ENCODE measurements around the gene PLD1. TPM values are rescaled to one million over a fixed set of nuclear protein-coding genes. Genes with fewer than 3 reads are reported as not detected.

PLD1 gene
- total and polyA plus RNA-seq, 10 of the 15 experiments (the other 5 are each of a cell fraction or from before 2014, with no cell fraction given), result 2.9 to 108 (median 3.6) TPM

GRCh38 chr3:171769461-171769860 lies 40.8 kb downstream of the PLD1 start:
- intact Hi-C loops (cut with micrococcal nuclease; ENCODE audit: unreplicated experiment), result loop anchor here (10.0 kb wide), 1 partner anchor 725 kb away; no protein-coding TSS in a partner anchor
- ATAC-seq (no peak), DNase-seq (ENCODE audit: low read depth, low spot score) (no peak), FAIRE-seq (no peak)
- Histone ChIP-seq H3K36me3 (ENCODE audit: control insufficient read depth in 2 of 2, insufficient read depth in 2 of 2, low read length in 1 of 2) (no peaks in the 10 kb centered on the region), H3K27ac (ENCODE audit: control insufficient read depth, insufficient read depth) (peak overlapping the region; percentile 4), H3K4me1 (ENCODE audit: control insufficient read depth, insufficient read depth, low read length) (no peaks in the 10 kb centered on the region), H3K27me3 (replicated peaks in 1 of 2; ENCODE audit: control insufficient read depth in 2 of 2, insufficient read depth in 2 of 2, low read length in 1 of 2) (no peaks in the 10 kb centered on the region), H4K20me1 (ENCODE audit: control insufficient read depth, insufficient read depth) (no peaks in the 10 kb centered on the region; the same call in 1 of the 2 replicates), H3K4me3 (peak overlapping the region; percentile 23; the same call in 1 of the 2 replicates), H3K4me2 (ENCODE audit: control insufficient read depth, insufficient read depth) (no peak overlapping the region), H3K79me2 (ENCODE audit: control insufficient read depth, insufficient read depth, low read length) (peaks cover 2% of the 10 kb centered on the region; the same call in 1 of the 2 replicates), H2AFZ (ENCODE audit: control insufficient read depth, low read depth, low read length) (no peak overlapping the region), H3K9ac (ENCODE audit: control insufficient read depth, insufficient read depth, low read length) (no peak overlapping the region), H3K9me3 (replicated peaks; ENCODE audit: control insufficient read depth, insufficient read depth, low read length) (no peaks in the 10 kb centered on the region)
- POLR2A ChIA-PET, result interaction anchor here (1.1 to 1.9 kb wide), 9 partner anchors 9 to 59 kb away, joined by 3 to 5 read pairs (median 3); no protein-coding TSS in a partner anchor
- no peak for TF ChIP-seq CEBPZ (IDR thresholded peaks at IDR 0.05; ENCODE audit: low read depth, low read length)
- TF ChIP-seq RFX5 (IDR thresholded peaks at IDR 0.05; ENCODE audit: low read depth, low read length), result no peak
- TF ChIP-seq MAX (IDR thresholded peaks at IDR 0.05; ENCODE audit: low read depth, low read length), result no peak
- no peak for TF ChIP-seq STAT1 (conservative IDR thresholded peaks at IDR 0.05)
- no peak for TF ChIP-seq IRF3 (IDR thresholded peaks at IDR 0.05)
- no peak for TF ChIP-seq MYB (IDR thresholded peaks at IDR 0.05; ENCODE audit: borderline replicate concordance, low read depth, low read length)
- no peak for TF ChIP-seq SREBF2 (IDR thresholded peaks at IDR 0.05; ENCODE audit: low read length)
- no peak for TF ChIP-seq ZZZ3 (IDR thresholded peaks at IDR 0.05; ENCODE audit: control insufficient read depth, insufficient read length, low read depth)
- TF ChIP-seq NR2C1 (IDR thresholded peaks at IDR 0.05), result no peak
- RAD21 ChIA-PET (ENCODE audit: unreplicated experiment), result interaction anchor here (0.6 to 18.8 kb wide), 12 partner anchors 12 to 267 kb away, joined by 3 to 333 read pairs (median 4); partner anchors contain the start of gene PLD1
- CTCF ChIA-PET, result interaction anchor here (0.7 to 10.5 kb wide), 7 partner anchors 15 to 572 kb away, joined by 3 to 210 read pairs (median 4); no protein-coding TSS in a partner anchor
- 29% methylated on average over 3 of the region's 3 CpGs for WGBS (ENCODE audit: insufficient coverage, insufficient replicate concordance, low lambda C conversion rate, missing lambda C conversion rate)
- BruUV-seq (replicated peaks), result TSS peak; percentile 80
- SMC1A ChIA-PET (ENCODE audit: uncharacterized antibody, unreplicated experiment), result interaction anchor here (0.6 to 11.1 kb wide), 20 partner anchors 7 to 563 kb away, joined by 3 to 192 read pairs (median 4); no protein-coding TSS in a partner anchor
- in situ Hi-C loops (cut with MboI), result no loop called here

All from GM12878 (cell line).